Gastroesophageal sphincter (tissue), 3 donors: ENCODE results near the gene SCAMP3.

Experiments
- EP300 ChIP-seq: sonication (generic); formaldehyde crosslinking; IDR thresholded peaks from one replicate; pipeline ENCODE4 v1.6.1; 2017; ENCODE audit warnings: antibody characterized with exemption, mild to moderate bottlenecking
- POLR2A ChIP-seq, 2 donors: fragments of 450-650 bp; IDR thresholded peaks; one replicate each; pipeline ENCODE4 v1.6.1; 2017; ENCODE audit warnings: antibody characterized with exemption in 2 of 2, mild to moderate bottlenecking in 2 of 2, moderate library complexity in 1 of 2
- POLR2AphosphoS5 ChIP-seq: sonication (generic); formaldehyde crosslinking; IDR thresholded peaks from one replicate; pipeline ENCODE4 v1.6.1; 2017; ENCODE audit warnings: antibody characterized with exemption
- TF ChIP-seq, protein P1 (sequence below), 4 experiments: fragments of 200-600 bp in 2 of 4; fragments of 450-650 bp in 2 of 4; sonication (generic) in 1 of 4; IDR thresholded peaks; one replicate each; pipeline ENCODE4 v1.5.1; 2017 to 2019; ENCODE audit warnings: antibody characterized with exemption in 4 of 4, mild to moderate bottlenecking in 2 of 4, moderate library complexity in 2 of 4

DNA sequence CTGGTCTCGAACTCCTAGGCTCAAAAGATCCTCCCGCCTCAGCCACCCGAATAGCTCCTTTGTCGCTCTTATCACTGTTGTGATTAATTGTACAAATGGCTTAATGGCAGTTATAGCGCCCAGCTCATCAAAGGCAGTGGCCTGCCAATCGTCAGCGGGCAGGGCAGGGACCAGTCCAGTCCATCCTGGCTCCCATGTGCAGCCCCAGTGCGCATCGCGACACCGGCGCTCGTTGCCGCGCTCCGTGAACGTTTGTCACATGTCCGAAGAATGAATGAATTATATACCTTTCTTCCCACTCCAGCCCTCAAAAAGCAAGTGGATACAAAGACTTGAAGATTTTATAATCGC, 35.3 kb downstream of the SCAMP3 start:
- TF ChIP-seq POLR2A (IDR thresholded peaks at IDR 0.05): no peak
- TF ChIP-seq, protein P1, sequence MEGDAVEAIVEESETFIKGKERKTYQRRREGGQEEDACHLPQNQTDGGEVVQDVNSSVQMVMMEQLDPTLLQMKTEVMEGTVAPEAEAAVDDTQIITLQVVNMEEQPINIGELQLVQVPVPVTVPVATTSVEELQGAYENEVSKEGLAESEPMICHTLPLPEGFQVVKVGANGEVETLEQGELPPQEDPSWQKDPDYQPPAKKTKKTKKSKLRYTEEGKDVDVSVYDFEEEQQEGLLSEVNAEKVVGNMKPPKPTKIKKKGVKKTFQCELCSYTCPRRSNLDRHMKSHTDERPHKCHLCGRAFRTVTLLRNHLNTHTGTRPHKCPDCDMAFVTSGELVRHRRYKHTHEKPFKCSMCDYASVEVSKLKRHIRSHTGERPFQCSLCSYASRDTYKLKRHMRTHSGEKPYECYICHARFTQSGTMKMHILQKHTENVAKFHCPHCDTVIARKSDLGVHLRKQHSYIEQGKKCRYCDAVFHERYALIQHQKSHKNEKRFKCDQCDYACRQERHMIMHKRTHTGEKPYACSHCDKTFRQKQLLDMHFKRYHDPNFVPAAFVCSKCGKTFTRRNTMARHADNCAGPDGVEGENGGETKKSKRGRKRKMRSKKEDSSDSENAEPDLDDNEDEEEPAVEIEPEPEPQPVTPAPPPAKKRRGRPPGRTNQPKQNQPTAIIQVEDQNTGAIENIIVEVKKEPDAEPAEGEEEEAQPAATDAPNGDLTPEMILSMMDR (IDR thresholded peaks at IDR 0.05): no peak
- no peak for TF ChIP-seq POLR2AphosphoS5
- no peak for TF ChIP-seq EP300
